Activated CD4-positive, alpha-beta T cell treated with anti-CD3 and anti-CD28 coated beads, Interleukin-2, Interleukin-4, amounts not matched to agents 100 ng/mL and 50 ng/mL, durations not matched to agents 16 hours and 8 hours (primary cell): ENCODE data around the gene SF3A1.
A peak's percentile ranks its signal among the peaks of the same experiment; 100 is the strongest.
"Not testable (repeated sequence)": the region's sequence is repeated elsewhere in the genome, so short reads cannot be mapped to it uniquely, and the experiment has no call there.

Experiments used
- DNase-seq: peaks from one replicate; pipeline ENCODE4 v3.0.0-alpha.2; 2020; ENCODE audit warnings: low spot score

The SF3A1 gene, protein sequence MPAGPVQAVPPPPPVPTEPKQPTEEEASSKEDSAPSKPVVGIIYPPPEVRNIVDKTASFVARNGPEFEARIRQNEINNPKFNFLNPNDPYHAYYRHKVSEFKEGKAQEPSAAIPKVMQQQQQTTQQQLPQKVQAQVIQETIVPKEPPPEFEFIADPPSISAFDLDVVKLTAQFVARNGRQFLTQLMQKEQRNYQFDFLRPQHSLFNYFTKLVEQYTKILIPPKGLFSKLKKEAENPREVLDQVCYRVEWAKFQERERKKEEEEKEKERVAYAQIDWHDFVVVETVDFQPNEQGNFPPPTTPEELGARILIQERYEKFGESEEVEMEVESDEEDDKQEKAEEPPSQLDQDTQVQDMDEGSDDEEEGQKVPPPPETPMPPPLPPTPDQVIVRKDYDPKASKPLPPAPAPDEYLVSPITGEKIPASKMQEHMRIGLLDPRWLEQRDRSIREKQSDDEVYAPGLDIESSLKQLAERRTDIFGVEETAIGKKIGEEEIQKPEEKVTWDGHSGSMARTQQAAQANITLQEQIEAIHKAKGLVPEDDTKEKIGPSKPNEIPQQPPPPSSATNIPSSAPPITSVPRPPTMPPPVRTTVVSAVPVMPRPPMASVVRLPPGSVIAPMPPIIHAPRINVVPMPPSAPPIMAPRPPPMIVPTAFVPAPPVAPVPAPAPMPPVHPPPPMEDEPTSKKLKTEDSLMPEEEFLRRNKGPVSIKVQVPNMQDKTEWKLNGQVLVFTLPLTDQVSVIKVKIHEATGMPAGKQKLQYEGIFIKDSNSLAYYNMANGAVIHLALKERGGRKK

DNA sequence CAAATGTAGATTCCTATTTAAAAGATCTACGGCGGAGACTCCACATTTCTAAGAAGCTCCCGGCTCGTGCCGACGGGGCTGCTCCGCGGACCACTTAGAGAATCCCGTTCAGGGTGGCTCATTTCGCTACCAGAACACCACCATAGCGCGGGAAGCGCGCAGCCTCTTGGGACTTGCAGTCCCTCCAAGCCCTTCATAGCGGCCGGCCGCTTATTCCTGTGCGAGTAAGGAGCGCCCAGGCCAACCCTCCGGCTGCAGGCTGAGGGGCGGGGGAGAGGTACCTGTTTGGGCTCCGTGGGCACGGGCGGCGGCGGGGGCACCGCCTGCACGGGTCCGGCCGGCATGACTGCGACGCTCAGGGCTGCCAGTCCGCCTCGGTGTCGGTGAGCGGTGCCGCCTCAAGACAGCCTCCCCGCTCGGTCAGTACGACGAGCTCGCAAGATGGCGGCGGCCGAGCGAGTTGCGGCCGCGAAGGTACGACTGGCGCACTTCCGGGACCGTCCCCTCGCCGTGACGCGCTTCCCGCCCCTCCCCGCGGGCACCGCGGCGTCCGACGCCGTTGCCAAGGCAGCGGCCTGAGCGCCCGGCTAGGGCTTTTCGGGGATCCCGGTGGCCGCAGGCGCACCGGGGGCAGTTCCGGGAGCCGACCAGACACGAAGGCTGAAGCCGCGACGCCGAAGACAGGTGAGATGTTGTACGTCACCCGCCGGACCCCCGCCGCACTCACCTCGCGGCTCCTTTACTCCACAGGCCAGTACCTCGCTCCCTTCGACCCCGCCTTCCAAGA lies at the start of gene SF3A1, which contains the start of gene CCDC157:
TSS of gene SF3A1 (minus strand) at position 446 of the 787 bp plus-strand sequence. CDS start at position 344, 102 bp downstream.
TSS of gene CCDC157 (plus strand) at position 559 of the 787 bp plus-strand sequence. CDS start 8,994 bp downstream, outside the sequence.
- DNase-seq: peak; percentile 93

DNA sequence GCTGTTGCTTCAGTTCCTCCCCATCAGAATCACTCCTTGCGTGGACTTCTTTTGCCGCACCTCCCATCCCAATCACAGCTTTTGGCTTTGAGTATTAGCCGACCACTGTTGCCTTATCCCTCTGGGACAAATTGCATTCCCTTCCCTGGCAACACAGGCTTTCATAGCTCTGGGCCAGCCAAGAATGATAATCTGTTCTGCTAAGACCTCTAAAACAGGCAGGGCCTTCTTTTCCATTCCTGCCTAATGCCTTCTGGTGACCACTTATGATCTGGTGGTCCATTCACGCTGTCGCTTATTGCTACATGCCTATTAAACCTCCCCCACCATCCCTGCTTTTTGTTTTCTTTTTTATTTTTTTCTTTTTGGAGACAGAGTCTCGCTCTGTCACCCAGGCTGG lies 49.7 kb upstream of the SF3A1 start:
- no peak for DNase-seq

DNA sequence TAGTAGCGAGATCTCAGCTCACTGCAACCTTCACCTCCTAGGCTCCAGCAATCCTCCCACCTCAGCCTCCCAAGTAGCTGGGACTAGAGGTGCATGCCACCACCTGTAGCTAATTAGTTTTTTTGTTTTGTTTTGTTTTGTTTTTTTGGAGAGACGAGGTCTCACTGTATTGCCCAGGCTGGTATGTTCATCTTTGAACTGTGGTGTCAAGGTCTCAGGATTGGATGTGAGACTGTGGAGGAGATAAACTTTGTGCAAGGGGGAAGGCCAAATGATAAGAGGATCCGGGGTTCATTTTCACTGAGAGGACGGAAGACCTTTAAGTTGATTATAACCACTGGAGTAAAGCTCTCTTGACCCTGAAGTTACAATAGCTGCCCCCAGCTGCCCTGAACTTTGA lies 49.0 kb upstream of the SF3A1 start:
- no peak for DNase-seq

DNA sequence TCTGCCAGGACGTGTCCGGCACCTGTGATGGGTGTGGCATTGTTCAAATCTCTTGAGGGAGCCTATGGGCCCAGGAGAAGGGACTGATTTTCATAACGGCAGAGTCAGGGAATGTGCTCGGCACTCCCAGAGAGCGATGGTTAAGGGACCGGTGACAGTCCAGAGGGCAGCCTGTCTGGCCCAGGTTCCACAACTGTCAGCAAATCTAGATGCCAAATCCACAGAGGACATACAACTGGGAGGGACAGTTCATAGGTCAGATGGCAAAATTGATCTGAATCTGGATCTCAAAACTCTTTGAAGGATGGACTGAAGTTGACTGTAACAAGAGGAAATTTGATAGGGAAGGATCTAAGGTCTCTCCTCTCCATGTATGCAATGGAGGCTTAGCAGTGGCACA lies 47.6 kb upstream of the SF3A1 start:
- no peak for DNase-seq

DNA sequence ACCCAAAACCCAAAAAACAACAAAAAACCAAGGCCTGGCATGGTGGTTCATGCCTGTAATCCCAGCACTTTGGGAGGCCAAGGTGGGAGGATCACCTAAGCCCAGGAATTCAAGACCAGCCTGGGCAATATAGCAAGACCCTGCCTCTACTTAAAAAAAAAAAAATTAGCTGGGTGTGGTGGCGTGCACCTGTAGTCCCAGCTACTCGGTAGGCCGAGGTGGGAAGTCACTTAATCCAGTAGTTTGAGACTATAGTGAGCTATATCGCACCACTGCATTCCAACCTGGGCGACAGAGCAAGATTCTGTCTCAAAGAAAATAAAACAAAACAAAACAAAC lies 46.0 kb upstream of the SF3A1 start:
- not testable (repeated sequence) for DNase-seq

DNA sequence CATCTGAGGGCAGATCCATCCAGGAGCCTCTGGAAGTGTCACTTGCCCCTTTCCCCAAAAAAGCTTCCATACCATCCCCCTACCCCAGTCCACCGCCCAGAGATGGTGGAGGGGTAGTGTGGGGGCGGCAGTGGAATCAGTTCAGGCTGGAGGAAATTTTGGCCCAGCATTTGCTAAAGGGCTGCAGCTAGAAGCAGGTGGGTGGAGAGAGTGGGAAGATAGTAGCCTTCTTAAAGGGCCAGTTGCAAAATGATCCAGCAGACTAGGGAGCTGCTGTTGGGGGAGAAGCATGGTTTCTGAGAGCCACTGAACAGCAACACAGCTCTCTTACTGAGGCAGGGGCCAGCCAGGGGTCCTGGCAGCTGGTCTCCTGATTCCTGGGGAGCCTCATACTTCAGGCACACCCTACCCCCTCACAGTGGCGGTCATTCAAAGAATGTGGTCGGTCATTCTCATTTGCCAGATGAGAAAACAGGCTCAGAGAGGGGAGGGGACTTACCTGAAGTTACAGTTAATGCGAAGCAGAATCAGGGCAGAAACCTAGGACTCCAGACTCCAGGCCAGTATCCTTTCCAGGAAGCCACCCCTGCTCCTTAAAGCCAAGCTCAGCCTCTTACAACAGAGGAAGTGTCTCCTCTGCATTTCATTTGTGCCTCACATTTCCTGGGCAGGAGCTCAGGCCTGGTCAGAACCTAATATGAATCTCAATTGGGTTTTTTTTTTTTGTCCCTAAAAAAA lies 45.5 kb upstream of the SF3A1 start:
- DNase-seq: no peak

DNA sequence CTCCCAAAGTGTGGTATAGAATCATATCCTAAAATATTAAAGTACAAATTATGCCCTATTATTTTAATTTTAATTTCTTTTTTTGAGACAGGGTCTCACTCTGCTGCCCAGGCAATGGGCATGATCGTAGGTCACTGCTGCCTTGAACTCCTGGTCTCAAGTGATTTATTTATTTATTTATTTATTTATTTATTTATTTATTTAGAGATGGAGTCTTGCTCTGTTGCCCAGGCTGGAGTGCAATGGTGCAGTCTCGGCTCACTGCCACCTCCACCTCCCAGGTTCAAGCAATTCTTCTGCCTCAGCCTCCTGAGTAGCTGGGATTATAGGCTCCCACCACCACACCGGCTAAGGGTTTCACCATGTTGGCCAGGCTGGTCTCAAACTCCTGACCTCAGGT lies 44.3 kb upstream of the SF3A1 start:
- DNase-seq: not testable (repeated sequence)

DNA sequence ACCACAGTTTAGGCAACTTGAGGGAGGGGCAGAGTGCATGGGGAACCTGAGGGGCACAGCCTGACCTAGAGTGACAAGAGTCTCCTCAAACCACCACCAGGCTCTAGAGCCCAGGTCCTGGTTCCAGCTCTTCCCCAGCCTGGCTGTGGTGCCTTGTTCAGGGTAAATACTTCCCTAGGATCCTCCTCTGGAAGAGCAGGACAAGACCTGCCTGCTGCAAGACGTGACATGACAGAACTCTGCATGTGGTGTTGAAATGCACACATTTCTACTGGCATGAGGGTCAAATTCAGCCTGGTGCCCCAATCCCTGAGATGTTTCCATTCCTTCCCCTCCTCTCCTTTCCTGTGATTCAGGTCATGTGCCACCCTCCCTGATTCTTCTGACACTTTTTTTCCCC lies 43.5 kb upstream of the SF3A1 start:
- no peak for DNase-seq

DNA sequence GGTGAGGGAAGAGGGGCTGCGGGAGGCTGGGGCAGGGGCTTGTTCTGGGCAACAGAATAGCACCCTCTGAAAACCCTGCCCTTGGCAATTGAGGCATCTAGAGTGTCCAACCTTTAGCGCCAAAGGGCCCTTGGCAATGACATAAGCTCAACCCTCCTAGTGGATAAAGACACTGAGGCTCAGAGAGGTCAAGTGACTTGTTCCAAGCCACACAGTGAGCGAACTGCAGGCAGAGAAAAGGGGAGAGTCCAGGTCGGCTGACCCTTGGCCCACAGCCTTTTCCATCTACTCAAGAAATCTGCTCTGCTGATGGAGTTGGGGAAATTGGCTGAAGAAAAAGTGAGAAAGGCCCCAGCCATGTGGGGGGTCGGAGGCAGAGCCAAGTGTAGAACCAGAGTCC lies 43.0 kb upstream of the SF3A1 start:
- no peak for DNase-seq

DNA sequence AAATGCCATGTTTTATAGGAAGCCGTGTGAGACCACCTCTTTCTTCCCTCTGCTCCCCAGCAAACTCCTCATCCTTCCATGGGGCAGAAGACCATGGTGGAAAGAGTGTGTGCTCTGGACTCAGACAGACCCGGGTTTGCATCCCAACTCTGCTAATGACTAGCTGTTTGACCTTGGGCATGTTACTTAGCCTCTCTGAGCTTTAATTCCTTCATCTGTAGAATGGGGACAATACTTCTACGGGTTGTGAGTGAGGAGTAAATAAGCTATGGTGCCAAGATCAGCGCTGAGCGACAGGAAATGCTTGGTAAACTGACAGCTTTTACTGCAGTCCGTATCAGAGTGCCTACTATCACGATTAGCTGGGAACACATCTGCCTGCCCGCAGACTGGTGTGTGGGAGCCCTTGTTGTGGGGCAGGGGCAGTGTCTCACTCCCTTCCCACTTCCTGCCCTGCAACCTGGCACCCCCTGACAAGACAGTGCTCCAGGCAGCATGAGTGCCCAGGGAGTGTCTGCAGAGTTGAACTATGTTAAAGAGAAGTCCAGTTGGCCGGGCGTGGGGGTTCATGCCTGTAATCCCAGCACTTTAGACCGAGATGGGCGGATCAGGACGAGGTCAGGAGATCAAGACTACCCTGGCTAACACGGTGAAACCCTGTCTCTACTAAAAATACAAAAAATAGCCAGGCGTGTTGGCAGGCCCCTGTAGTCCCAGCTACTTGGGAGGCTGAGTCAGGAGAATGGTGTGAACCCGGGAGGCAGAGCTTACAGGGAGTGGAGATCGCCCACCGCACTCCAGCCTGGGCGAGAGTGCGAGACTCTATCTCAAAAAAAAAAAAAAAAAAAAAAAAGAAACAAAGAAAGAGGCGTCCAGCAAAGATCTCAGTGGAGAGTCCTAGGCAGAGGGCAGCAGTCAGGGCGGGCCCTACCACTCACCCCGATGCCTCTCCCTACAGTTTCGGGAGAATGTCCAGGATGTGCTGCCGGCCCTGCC lies 42.3 kb upstream of the SF3A1 start:
- DNase-seq: no peak

DNA sequence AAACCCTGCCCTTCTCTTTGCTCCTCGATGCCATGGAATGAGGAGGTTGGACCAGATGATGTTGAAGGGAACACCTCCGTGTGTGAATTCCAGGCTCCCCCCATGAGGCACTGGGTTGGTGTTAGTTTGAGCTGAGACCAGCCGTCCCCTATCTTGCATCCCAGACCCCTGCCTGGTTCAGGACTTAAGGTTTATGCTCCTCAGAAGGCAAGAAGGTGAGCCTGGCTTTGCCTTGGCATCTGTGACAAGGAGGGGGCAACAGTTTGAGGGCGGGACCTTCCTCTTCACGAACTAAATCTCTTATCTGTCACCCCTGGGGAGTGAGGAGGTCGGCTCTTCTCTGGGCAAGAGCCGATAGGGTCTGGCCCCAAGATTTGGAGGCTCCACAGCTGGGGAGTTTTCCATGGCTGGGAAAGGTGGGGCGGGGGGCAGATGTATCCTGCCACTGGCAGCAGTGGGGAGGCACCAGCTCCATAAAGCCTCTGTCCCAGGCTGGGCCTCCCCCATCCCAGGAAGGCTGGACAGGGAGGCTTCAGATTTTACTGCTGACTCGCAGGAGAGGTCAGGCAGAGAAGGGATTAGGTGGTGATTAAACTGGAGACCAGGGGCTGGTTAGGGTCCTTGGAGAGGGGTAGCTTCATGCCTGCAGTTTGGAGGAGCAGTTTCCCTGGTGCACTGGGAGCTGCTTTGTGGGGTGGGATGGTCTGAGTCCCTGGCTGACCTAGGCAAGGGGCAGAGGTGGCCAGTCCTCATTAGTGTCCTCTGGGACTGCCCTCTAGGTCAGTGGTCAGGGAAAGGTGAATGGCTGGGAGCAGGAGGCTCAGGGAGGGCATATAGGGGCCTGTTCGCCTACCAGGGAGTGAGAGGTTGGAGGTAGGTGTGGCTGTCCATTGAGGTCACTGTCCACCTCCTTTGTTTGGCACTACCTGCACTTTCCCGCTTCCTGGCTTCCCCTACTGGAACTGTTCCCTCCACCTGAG lies 41.3 kb upstream of the SF3A1 start:
- DNase-seq: no peak

DNA sequence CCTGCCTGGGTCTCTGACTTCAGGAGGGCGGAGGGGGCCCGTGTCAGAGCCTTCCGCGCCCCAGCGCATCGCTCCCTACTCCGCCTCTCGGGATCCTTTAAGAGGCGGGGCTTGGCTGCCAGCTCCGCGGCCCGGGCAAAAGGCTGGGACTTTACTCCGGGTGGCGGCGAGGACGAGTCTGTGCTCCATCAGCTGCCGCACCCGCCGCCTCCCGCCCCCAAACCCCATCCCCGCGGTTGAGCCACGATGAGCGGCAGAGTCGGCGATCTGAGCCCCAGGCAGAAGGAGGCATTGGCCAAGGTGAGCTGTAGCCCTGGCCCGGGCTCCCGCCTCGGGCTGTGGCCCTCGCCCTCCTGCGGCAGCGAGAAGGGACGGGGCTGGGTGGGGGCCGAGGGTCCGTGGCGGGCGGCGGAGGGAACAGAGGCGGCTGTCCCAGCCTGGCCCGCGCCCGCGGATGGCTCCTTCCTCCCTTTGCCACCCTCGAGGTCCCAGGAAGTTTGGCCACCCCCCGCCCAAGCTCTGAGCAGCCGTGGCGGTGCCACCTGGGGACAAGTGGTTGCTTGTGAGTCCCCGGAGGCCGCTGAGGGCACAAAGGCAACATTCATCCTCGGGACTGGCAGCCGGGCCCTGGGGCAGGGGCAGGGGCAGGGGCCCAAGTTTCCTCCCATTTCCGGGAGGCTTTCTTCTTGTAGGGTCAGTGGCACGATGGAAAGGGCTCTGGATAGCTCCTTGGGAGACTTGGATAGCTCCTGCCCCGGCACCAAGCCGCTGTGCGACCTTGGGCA lies 40.4 kb upstream of the SF3A1 start, which contains the start of gene SEC14L2:
TSS of gene SEC14L2 (plus strand) at position 148 of the 785 bp plus-strand sequence. CDS start at position 247, 99 bp downstream.
- DNase-seq: peak; percentile 48

DNA sequence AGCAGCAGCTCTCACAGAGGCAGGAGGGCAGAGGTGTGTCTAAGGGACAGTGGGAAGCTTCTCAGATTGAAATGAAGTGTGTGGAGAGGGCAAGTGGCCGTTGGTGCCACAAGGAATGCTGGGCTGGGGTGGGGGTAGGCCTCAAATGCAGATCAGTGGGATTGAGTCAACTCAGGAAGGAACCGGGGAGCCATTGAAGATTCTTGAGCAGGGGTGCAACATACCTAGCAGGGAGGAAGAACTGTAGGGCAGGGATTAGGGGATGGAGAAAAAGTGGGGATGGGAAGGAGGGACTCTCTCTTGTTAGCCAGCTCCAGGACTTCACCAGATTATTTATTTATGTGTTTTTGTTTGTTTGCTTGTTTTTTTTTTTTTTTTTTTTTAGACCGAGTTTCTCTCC lies 37.2 kb upstream of the SF3A1 start:
- no peak for DNase-seq

DNA sequence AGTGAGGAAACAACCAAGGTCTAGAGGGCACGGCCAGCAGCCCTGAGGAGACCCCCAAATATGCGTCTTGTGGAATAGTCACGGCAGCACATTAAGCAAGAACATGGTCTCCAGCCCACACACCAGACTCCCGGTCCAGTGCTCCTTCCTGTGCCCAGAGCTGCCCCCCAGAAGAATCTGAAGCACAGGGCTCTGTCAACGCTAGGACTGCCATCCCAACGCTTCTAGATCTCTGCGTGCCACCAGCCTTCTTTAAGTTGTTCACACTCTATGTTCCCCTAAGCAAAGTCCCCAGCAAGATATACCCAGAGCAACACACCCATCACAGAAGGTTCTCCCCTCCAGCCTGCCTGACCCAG lies 36.6 kb upstream of the SF3A1 start:
- DNase-seq: no peak

DNA sequence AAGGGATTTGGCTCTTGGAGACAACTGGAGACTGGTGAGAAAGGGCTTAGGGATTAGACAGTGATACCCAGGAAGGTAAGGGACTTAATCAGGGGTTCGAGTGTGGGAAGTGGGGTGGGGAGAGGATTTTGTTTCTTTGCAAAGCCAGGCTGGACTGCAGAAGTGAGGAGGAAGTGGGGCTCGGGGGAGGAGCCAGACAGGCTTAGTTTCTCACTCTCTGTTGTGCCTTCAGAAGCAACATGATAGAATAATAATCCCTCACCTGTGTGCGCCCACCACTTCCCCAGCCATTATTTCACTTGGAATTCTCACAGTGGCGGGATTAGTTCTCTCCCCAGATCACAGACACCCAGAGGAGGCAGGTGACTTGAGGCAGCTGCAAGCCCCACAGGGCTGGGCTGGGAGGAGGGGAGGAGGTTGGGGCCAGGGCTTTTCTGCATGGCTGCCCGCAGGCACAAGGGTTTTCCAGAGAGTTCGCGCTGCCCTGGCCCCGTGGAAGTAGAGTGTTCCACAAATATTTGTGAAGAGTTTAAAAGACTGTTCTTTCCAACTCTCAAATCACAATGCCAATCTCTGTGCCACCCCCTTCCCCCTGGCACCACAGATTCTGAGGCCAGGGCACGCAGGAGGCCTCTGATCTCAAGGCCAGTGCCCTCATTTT lies 36.1 kb upstream of the SF3A1 start:
- DNase-seq: no peak

DNA sequence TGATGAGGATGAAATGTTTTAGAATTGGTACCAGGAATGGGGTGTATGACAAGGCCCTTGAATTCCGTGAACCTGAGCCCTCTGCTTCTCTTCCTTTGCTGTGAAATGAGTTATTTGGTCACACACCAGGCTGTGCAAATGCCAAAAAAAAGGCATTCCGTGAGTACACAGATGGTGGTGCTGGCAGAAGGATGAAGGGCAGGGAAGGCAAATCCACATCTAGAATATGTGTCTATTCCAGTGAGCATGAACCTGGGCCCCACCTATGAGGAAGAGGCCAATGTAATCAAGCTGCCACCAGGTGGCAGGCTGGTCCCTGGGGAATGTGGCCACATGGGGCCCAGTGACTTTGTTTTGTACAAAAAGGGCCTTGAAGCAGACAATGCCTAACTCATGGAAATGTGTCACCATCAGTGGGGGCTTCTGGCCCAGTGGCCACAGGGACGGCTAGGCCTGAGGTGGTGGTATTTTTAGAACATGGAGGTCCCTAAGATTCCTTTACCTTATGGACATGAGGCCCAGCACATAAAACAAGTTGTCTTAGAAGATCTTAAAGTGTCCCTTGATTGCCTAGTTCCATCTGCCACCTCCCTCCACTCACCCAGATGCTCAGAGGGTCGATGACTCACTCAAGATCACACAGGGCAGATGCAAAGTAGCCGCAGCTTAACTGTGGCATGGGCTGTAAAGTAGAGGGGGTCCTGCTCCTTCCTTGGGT lies 34.4 kb upstream of the SF3A1 start:
- DNase-seq: peak; percentile 72
